Measurements from ENCODE around the gene LMNA. TPM values are rescaled to one million over a fixed set of nuclear protein-coding genes. Genes with fewer than 3 reads are reported as not detected.

LMNA gene
- total RNA-seq, 1 experiment from 2014 or later = 68.8 TPM

GRCh38 chr1:156157506-156157905 lies 43.0 kb downstream of the LMNA start:
- ATAC-seq (no peak), DNase-seq (ENCODE audit: low spot score) (no peak)
- H3K4me1 Mint-ChIP-seq = peaks cover 48% of the 10 kb centered on the region
- H3K9me3 Mint-ChIP-seq = no peaks in the 10 kb centered on the region
- H3K27ac Mint-ChIP-seq = no peak overlapping the region
- POLR2A ChIA-PET = no interaction called here
- no peak for TF ChIP-seq ATF1 (CRISPR knock-in tag; IDR thresholded peaks at IDR 0.05)
- TF ChIP-seq NR3C1 (CRISPR knock-in tag; conservative IDR thresholded peaks at IDR 0.05; ENCODE audit: low read depth) = no peak
- H3K36me3 Mint-ChIP-seq = no peaks in the 10 kb centered on the region
- no peak overlapping the region for H3K4me3 Mint-ChIP-seq
- CTCF ChIA-PET = no interaction called here
- no peaks in the 10 kb centered on the region for H3K27me3 Mint-ChIP-seq (ENCODE audit: low read depth)

DNA sequence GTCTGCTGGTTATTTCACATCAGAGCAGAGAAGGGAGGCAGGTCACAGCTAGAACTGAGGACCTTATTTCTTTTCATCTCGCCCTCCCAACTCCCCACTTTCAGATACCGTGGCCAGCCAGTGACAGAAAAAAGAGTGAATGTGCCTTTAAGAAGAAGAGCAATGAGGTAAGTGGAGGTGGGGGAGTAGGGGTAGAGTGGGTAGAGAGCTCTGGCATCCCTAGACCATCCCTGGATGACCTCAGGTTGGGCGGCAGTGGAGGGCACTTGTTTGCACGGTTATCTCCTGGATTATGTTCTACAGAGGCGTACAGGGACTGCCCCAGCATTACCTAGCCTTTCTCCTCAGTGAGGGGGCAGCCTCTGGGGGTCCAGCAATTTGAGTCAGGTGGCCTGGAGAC lies 43.5 kb downstream of the LMNA start:
- POLR2A ChIA-PET = no interaction called here
- Mint-ChIP-seq H3K4me1 (peaks cover 44% of the 10 kb centered on the region), H3K9me3 (no peaks in the 10 kb centered on the region), H3K4me3 (no peak overlapping the region), H3K27ac (no peak overlapping the region), H3K36me3 (no peaks in the 10 kb centered on the region), H3K27me3 (ENCODE audit: low read depth) (no peaks in the 10 kb centered on the region)
- no peak for ATAC-seq
- TF ChIP-seq ATF6 (CRISPR knock-in tag; IDR thresholded peaks at IDR 0.05) = no peak
- no peak for TF ChIP-seq ZNF263 (CRISPR knock-in tag; IDR thresholded peaks at IDR 0.05; ENCODE audit: low read depth)
- TF ChIP-seq NFYB (CRISPR knock-in tag; conservative IDR thresholded peaks at IDR 0.05; ENCODE audit: low read depth) = no peak
- no peak for TF ChIP-seq GRHL2 (CRISPR knock-in tag; IDR thresholded peaks at IDR 0.05; ENCODE audit: insufficient replicate concordance, severe bottlenecking)
- no peak for TF ChIP-seq SP1 (CRISPR knock-in tag; conservative IDR thresholded peaks at IDR 0.05)
- TF ChIP-seq, protein P1, sequence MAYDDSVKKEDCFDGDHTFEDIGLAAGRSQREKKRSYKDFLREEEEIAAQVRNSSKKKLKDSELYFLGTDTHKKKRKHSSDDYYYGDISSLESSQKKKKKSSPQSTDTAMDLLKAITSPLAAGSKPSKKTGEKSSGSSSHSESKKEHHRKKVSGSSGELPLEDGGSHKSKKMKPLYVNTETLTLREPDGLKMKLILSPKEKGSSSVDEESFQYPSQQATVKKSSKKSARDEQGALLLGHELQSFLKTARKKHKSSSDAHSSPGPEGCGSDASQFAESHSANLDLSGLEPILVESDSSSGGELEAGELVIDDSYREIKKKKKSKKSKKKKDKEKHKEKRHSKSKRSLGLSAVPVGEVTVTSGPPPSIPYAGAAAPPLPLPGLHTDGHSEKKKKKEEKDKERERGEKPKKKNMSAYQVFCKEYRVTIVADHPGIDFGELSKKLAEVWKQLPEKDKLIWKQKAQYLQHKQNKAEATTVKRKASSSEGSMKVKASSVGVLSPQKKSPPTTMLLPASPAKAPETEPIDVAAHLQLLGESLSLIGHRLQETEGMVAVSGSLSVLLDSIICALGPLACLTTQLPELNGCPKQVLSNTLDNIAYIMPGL (CRISPR knock-in tag; IDR thresholded peaks at IDR 0.05) = no peak
- TF ChIP-seq, protein P2, sequence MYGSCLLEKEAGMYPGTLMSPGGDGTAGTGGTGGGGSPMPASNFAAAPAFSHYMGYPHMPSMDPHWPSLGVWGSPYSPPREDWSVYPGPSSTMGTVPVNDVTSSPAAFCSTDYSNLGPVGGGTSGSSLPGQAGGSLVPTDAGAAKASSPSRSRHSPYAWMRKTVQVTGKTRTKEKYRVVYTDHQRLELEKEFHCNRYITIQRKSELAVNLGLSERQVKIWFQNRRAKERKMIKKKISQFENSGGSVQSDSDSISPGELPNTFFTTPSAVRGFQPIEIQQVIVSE (CRISPR knock-in tag; IDR thresholded peaks at IDR 0.05; ENCODE audit: borderline replicate concordance) = no peak
- no peak for TF ChIP-seq GTF2I (CRISPR knock-in tag; conservative IDR thresholded peaks at IDR 0.05)
- no peak for TF ChIP-seq SMAD4 (CRISPR knock-in tag; IDR thresholded peaks at IDR 0.05)
- no peak for TF ChIP-seq STAT6 (CRISPR knock-in tag; conservative IDR thresholded peaks at IDR 0.05; ENCODE audit: low read depth)
- TF ChIP-seq IRF2 (CRISPR knock-in tag; IDR thresholded peaks at IDR 0.05; ENCODE audit: borderline replicate concordance, low read depth) = no peak
- TF ChIP-seq CREM (CRISPR knock-in tag; IDR thresholded peaks at IDR 0.05) = no peak
- no peak for TF ChIP-seq IRF1 (CRISPR knock-in tag; IDR thresholded peaks at IDR 0.05)
- no peak for TF ChIP-seq TEAD4 (CRISPR knock-in tag; IDR thresholded peaks at IDR 0.05)
- no peak for TF ChIP-seq GABPB1 (CRISPR knock-in tag; IDR thresholded peaks at IDR 0.05)
- CTCF ChIA-PET = interaction anchor here (2.7 kb wide), 1 partner anchor 17 kb away, joined by 7 read pairs; no protein-coding TSS in a partner anchor
- no peak for DNase-seq (ENCODE audit: low spot score)
